Stimulated activated CD4-positive, alpha-beta T cell treated with anti-CD3 and anti-CD28 coated beads, Interleukin-1b, Interleukin-23, amount 100 ng/mL, for 4 hours (primary cell): Measurements from ENCODE around the gene KCNE4.

Experiments used
- DNase-seq, 2 donors: peaks; one replicate each; pipeline ENCODE4 v3.0.0-alpha.2; 2020; ENCODE audit warnings: low read depth in 2 of 2

Gene KCNE4

GRCh38 chr2:223051693-223052289, at the start of gene KCNE4:
TSS of gene KCNE4 (plus strand) at chr2:223052190. CDS start at chr2:223052831, 641 bp downstream.
- DNase-seq, result no peak

GRCh38 chr2:223003191-223003590, 48.8 kb upstream of the KCNE4 start:
- no peak for DNase-seq

GRCh38 chr2:223005496-223005895, 46.5 kb upstream of the KCNE4 start:
- no peak for DNase-seq

GRCh38 chr2:223007531-223007930, 44.5 kb upstream of the KCNE4 start:
- no peak for DNase-seq

GRCh38 chr2:223008162-223008561, 43.8 kb upstream of the KCNE4 start:
- no peak for DNase-seq

GRCh38 chr2:223008956-223009355, 43.0 kb upstream of the KCNE4 start:
- no peak for DNase-seq

GRCh38 chr2:223010641-223011040, 41.3 kb upstream of the KCNE4 start:
- no peak for DNase-seq

GRCh38 chr2:223012291-223012690, 39.7 kb upstream of the KCNE4 start:
- DNase-seq, result no peak

GRCh38 chr2:223019390-223019930, 32.5 kb upstream of the KCNE4 start:
- DNase-seq, result no peak

GRCh38 chr2:223019987-223020717, 31.8 kb upstream of the KCNE4 start:
- DNase-seq, result no peak

GRCh38 chr2:223020971-223021675, 30.9 kb upstream of the KCNE4 start:
- DNase-seq, result no peak

- no peak for DNase-seq
These were observed 25.5 kb upstream of the KCNE4 start for GRCh38 chr2:223026357-223027110.

- no peak for DNase-seq
These were observed 24.5 kb upstream of the KCNE4 start for GRCh38 chr2:223027442-223027841.

- no peak for DNase-seq
These were observed 22.7 kb upstream of the KCNE4 start for GRCh38 chr2:223029287-223029686.

- DNase-seq, result no peak
These were observed 19.5 kb upstream of the KCNE4 start for GRCh38 chr2:223032187-223033142.

GRCh38 chr2:223034221-223034975, 17.6 kb upstream of the KCNE4 start:
- DNase-seq, result no peak

GRCh38 chr2:223036790-223037444, 15.1 kb upstream of the KCNE4 start:
- DNase-seq, result no peak

GRCh38 chr2:223037445-223037800, 14.6 kb upstream of the KCNE4 start:
- no peak for DNase-seq

GRCh38 chr2:223039618-223040017, 12.4 kb upstream of the KCNE4 start:
- no peak for DNase-seq

- DNase-seq, result no peak
These were observed 11.5 kb upstream of the KCNE4 start for GRCh38 chr2:223040527-223040926.
